Muscle layer of duodenum (tissue), 2 donors: ENCODE results near the gene RASA1.
"Not testable (repeated sequence)": the region's sequence is repeated elsewhere in the genome, so short reads cannot be mapped to it uniquely, and the experiment has no call there.

Source experiments
- H3K27ac ChIP-seq: one replicate; pipeline ENCODE4 v1.7.0; 2013; ENCODE audit warnings: mild to moderate bottlenecking, low read length
- H3K27me3 ChIP-seq: one replicate; pipeline ENCODE4 v1.7.0; 2013; ENCODE audit warnings: low read depth, mild to moderate bottlenecking, control low read depth, low read length
- H3K36me3 ChIP-seq, 2 donors: one replicate each; pipeline ENCODE4 v1.7.0; 2013; ENCODE audit warnings: low read length in 2 of 2, control low read depth in 1 of 2, mild to moderate bottlenecking in 1 of 2; ENCODE audit not compliant: insufficient read depth in 2 of 2, control insufficient read depth in 1 of 2
- H3K4me1 ChIP-seq, 2 donors: one replicate each; pipeline ENCODE4 v1.7.0; 2013; ENCODE audit warnings: low read length in 2 of 2, mild to moderate bottlenecking in 2 of 2, control low read depth in 1 of 2, moderate library complexity in 1 of 2; ENCODE audit not compliant: insufficient read depth in 2 of 2, control insufficient read depth in 1 of 2
- H3K4me3 ChIP-seq, 2 donors: one replicate each; pipeline ENCODE4 v1.7.0; 2013; ENCODE audit warnings: low read length in 2 of 2, low read depth in 1 of 2, mild to moderate bottlenecking in 1 of 2
- H3K9me3 ChIP-seq, 2 donors: one replicate each; pipeline ENCODE4 v1.7.0; 2013; ENCODE audit warnings: low read length in 2 of 2, control low read depth in 1 of 2, mild to moderate bottlenecking in 1 of 2; ENCODE audit not compliant: control insufficient read depth in 1 of 2
- donor health status: healthy.

RASA1 gene

GRCh38 chr5:87258507-87258906, 9.2 kb upstream of the RASA1 start:
- H3K27ac ChIP-seq, result no peak overlapping the region
- no peaks in the 10 kb centered on the region for H3K9me3 ChIP-seq
- no peaks in the 10 kb centered on the region for H3K27me3 ChIP-seq
- no peak overlapping the region for H3K4me3 ChIP-seq
- no peaks in the 10 kb centered on the region for H3K36me3 ChIP-seq
- H3K4me1 ChIP-seq, result no peaks in the 10 kb centered on the region

- no peaks in the 10 kb centered on the region for H3K9me3 ChIP-seq
- no peaks in the 10 kb centered on the region for H3K27me3 ChIP-seq
- H3K4me3 ChIP-seq, result no peak overlapping the region
- H3K27ac ChIP-seq, result no peak overlapping the region
- H3K36me3 ChIP-seq, result no peaks in the 10 kb centered on the region
- H3K4me1 ChIP-seq, result no peaks in the 10 kb centered on the region
Measured at GRCh38 chr5:87260604-87261192, 7.0 kb upstream of the RASA1 start.

- Histone ChIP-seq H3K9me3 (no peaks in the 10 kb centered on the region), H3K36me3 (no peaks in the 10 kb centered on the region), H3K4me3 (no peak overlapping the region), H3K4me1 (peaks cover 4% of the 10 kb centered on the region in 2 donors), H3K27me3 (no peaks in the 10 kb centered on the region), H3K27ac (no peak overlapping the region)
Measured at GRCh38 chr5:87263498-87263897, 4.2 kb upstream of the RASA1 start.

- peaks cover 4 to 25% of the 10 kb centered on the region in 2 donors for H3K4me1 ChIP-seq
- no peaks in the 10 kb centered on the region for H3K27me3 ChIP-seq
- peak overlapping the region; percentile 88 for H3K27ac ChIP-seq
- H3K9me3 ChIP-seq, result no peaks in the 10 kb centered on the region
- H3K4me3 ChIP-seq, result peak overlapping the region; percentile 98 to 99
- H3K36me3 ChIP-seq, result no peaks in the 10 kb centered on the region
Measured at GRCh38 chr5:87266914-87267573, 639 bp upstream of the RASA1 start.

GRCh38 chr5:87268126-87268969, 665 bp downstream of the RASA1 start:
- Histone ChIP-seq H3K27me3 (no peaks in the 10 kb centered on the region), H3K9me3 (no peaks in the 10 kb centered on the region), H3K27ac (peak overlapping the region; percentile 88), H3K4me3 (peak overlapping the region; percentile 98 to 99), H3K36me3 (no peaks in the 10 kb centered on the region), H3K4me1 (peaks cover 4 to 25% of the 10 kb centered on the region in 2 donors)

- H3K27me3 ChIP-seq, result no peaks in the 10 kb centered on the region
- peak overlapping the region; percentile 98 to 99 for H3K4me3 ChIP-seq
- peak overlapping the region; percentile 88 for H3K27ac ChIP-seq
- no peaks in the 10 kb centered on the region for H3K9me3 ChIP-seq
- no peaks in the 10 kb centered on the region for H3K36me3 ChIP-seq
- peaks cover 4 to 25% of the 10 kb centered on the region in 2 donors for H3K4me1 ChIP-seq
Measured at GRCh38 chr5:87268970-87269377, 1.3 kb downstream of the RASA1 start.

- H3K27me3 ChIP-seq, H3K27ac ChIP-seq, H3K36me3 ChIP-seq, H3K4me3 ChIP-seq, H3K9me3 ChIP-seq: not testable (repeated sequence)
- peaks cover 4 to 25% of the 10 kb centered on the region in 2 donors for H3K4me1 ChIP-seq
Measured at GRCh38 chr5:87270888-87271287, 3.2 kb downstream of the RASA1 start.

- H3K4me1 ChIP-seq, result peaks cover 0 to 3% of the 10 kb centered on the region in 2 donors
- no peak overlapping the region for H3K27ac ChIP-seq
- no peak overlapping the region for H3K4me3 ChIP-seq
- peaks cover 0 to 3% of the 10 kb centered on the region in 2 donors for H3K36me3 ChIP-seq
- H3K27me3 ChIP-seq, result no peaks in the 10 kb centered on the region
- no peaks in the 10 kb centered on the region for H3K9me3 ChIP-seq
Measured at GRCh38 chr5:87276655-87277054, 9.0 kb downstream of the RASA1 start.

GRCh38 chr5:87277279-87277835, 9.7 kb downstream of the RASA1 start:
- Histone ChIP-seq H3K9me3 (no peaks in the 10 kb centered on the region), H3K27ac (no peak overlapping the region), H3K4me1 (peaks cover 0 to 3% of the 10 kb centered on the region in 2 donors), H3K4me3 (no peak overlapping the region), H3K36me3 (peaks cover 0 to 3% of the 10 kb centered on the region in 2 donors), H3K27me3 (no peaks in the 10 kb centered on the region)

- no peaks in the 10 kb centered on the region for H3K9me3 ChIP-seq
- no peak overlapping the region for H3K27ac ChIP-seq
- H3K4me1 ChIP-seq, result peaks cover 0 to 3% of the 10 kb centered on the region in 2 donors
- no peaks in the 10 kb centered on the region for H3K27me3 ChIP-seq
- H3K4me3 ChIP-seq, result no peak overlapping the region
- peaks cover 0 to 3% of the 10 kb centered on the region in 2 donors for H3K36me3 ChIP-seq
Measured at GRCh38 chr5:87278590-87279100, 11.0 kb downstream of the RASA1 start.

- Histone ChIP-seq H3K36me3 (peaks cover 0 to 3% of the 10 kb centered on the region in 2 donors), H3K4me3 (no peak overlapping the region), H3K27me3 (no peaks in the 10 kb centered on the region), H3K9me3 (no peaks in the 10 kb centered on the region), H3K4me1 (peaks cover 0 to under 1% of the 10 kb centered on the region in 2 donors), H3K27ac (no peak overlapping the region)
Measured at GRCh38 chr5:87282269-87282668, 14.6 kb downstream of the RASA1 start.
